Muscle of arm (tissue), 12 donors: ENCODE measurements around the gene HINT2. TPM values are rescaled to one million over a fixed set of nuclear protein-coding genes. Genes with fewer than 3 reads are reported as not detected.

Source experiments
- DNase-seq: peaks from one replicate; pipeline ENCODE4 v3.0.0-alpha.2; 2013
- polyA plus RNA-seq, 12 donors: library from polyadenylated mRNA; unstranded; fragments of 120-200 nt; gene quantifications; one replicate each; pipeline ENCODE4 v1.2.1, GENCODE V29; 2013; ENCODE audit not compliant: insufficient read length in 12 of 12

The HINT2 gene
- polyA plus RNA-seq, 12 donors, result 25.7 to 40.7 (median 29.3) TPM; not detected in 1

- DNase-seq, result no peak
These were observed 28.0 kb upstream of the HINT2 start for GRCh38 chr9:35842795-35843194.

DNA sequence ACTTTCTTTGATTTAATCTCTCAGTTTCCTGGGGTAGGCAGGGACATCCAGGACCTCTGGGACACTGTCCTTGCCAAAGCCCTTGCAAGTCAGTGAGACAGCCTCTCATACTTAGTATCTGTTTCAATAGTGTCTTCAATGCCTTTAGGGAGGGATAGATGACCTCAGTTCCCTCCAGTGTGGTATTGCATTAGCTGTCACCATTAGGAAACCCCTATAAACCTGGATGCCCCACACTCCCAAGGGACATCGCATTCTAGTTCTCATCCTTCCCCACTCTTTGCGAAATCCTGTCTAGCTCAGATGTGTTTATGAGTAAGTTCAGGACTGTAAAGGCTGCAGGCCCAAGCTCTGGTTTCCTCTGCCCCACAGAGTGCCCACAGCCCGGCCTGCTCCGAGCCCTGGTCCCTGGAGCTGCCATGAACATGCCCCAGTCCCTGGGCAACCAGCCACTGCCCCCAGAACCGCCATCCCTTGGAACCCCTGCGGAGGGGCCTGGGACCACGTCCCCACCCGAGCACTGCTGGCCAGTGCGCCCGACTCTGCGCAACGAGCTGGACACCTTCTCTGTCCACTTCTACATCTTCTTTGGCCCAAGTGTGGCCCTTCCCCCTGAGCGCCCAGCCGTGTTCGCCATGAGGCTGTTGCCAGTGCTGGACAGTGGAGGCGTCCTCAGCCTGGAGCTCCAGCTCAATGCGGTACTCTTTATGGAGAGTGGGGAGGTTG is 27.3 kb upstream of the HINT2 start:
- DNase-seq, result no peak

DNA sequence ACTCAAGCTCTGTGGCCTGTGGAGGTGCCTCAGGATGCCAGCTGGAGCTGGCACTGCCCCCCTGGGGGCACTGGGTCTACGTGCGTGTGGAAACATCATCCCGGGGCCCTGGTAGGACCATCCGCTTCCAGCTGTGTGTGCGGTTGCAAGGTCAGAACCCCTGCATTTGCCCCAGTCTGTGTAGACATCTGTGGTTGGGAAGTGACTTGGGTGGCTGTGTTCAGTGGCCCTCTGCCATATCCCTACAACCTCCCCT is 26.7 kb upstream of the HINT2 start:
- DNase-seq, result no peak

DNA sequence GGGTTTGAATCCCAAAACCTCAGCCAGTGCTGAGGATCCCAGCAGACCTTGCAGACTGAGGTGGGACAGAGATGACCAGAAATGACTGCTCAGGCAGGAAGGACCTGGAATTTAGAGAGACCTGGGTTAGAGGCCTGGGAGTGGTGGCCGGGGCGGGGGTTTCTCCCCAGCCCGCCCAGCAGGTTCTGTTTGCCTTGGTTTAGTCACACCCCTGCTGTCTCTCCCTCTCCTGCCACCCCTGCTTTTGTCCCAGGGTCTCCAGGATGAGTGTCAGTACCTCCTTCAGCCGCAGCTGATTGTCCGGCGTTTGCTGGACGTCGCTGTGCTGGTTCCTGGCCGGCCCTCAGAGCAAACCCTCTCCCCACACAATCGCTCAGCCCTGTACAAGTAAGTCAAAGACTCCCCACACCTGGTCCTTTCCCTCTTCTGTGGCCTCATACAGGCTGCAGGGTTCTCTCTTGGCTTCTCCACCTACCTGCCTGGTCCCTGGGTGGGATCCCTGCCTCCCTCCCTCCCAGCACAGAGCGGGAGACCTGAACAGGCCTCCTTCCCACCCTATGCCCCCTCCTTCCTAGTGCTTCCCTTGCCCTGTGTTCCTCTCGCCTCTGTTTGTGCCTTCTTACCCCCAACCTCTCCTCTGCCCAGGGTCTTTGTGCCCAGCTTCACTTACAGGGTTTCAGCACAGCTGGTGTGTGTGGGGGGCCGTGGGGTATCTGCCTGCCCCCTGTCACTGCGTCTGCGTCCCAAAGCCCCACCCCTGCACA is 26.2 kb upstream of the HINT2 start:
- DNase-seq, result no peak

DNA sequence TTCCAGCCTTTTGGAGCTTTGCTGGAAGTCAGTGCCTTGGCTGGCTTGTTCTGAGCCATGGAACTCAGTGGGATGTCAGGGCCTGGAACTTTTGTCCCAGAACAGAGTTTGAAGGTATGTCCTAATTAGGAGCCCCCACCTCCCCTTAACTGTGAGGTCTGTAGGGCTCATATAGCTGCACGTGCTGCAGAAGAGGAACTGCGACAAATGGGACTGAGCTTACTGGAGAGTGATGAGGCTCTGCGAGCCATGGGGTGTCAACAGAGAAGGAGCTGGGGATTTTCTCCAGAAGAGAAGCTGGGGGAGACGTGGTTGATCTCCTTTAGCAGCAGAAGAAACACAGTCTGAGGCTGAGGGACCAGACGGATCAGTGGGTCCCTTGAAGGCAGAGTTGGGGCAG is 25.1 kb upstream of the HINT2 start:
- no peak for DNase-seq

GRCh38 chr9:35836595-35836994 is 21.8 kb upstream of the HINT2 start:
- no peak for DNase-seq

DNA sequence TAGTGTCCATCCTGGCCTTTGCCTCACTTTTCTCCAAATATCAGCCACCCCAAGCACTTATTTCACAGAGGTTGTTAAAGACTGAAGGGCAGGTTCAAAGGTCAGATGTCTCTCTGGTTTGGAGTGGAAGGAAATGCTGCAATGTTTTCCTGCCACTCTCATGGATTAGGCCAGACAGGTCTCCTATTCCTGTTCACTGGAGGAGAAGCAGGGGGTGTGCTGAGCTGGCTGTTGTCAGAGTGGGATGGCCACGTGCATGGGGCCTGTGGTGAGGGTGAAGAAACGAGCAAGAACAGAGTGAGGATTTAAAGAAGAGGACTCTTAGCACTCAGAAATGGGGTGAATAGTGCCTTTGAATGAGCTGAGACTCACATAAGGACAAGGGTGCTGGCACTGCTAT is 20.9 kb upstream of the HINT2 start:
- DNase-seq, result no peak

DNA sequence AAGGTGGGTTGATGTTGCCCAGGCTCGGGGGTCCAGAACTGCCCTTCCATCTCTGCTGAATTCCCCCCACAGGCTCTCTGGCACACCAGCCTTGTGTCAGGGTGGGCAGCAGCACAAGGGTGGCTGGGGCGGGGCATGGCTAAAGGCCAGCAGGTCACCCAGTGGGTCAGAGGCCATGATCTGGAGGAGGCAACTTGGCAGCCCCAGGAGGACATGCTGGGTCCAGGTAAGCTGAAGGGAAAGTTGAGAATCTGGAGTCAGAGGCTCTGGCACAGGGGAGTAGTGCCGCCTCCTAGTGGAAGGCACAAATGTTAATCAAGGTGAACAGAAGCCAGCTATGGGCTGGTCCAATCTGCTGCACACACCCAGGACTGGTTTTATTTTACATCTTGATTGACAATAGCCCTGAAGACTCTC is 20.4 kb upstream of the HINT2 start:
- no peak for DNase-seq

GRCh38 chr9:35834260-35835215 is 19.7 kb upstream of the HINT2 start:
- no peak for DNase-seq

DNA sequence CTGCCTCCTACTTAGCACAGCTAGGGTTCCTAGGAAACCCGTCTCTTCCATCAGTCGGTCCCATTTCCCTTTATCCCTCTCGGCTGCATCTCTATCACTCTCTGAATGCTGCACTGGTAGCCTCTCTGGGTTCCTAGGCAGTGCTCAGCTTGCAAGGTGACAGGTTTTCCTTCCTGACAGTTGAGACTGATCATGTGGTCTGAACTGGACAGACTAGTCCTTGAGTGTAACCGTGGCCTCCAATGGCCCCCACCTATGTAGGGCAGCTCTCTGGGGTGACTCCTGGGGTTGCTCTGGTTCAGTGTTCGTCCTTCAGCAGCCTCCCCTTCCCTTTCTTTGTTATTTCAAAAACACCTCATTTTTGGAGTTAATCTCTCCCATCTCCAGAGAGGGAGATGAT is 18.0 kb upstream of the HINT2 start:
- no peak for DNase-seq

GRCh38 chr9:35831040-35831439 is 16.2 kb upstream of the HINT2 start:
- DNase-seq, result no peak

- no peak for DNase-seq
These were observed 14.9 kb upstream of the HINT2 start for GRCh38 chr9:35829764-35830096.

GRCh38 chr9:35829084-35829763 is 14.4 kb upstream of the HINT2 start, which contains the start of gene TMEM8B:
TSS of gene TMEM8B (plus strand) at chr9:35829228. CDS start at chr9:35829448, 220 bp downstream.
- peak; percentile 95 for DNase-seq

GRCh38 chr9:35828716-35829083 is 13.9 kb upstream of the HINT2 start, which contains the start of gene FAM221B:
TSS of gene FAM221B (minus strand) at chr9:35828732. CDS start at chr9:35826161, 2,571 bp downstream.
- DNase-seq, result no peak

- no peak for DNase-seq
These were observed 12.6 kb upstream of the HINT2 start for GRCh38 chr9:35827486-35827885.

DNA sequence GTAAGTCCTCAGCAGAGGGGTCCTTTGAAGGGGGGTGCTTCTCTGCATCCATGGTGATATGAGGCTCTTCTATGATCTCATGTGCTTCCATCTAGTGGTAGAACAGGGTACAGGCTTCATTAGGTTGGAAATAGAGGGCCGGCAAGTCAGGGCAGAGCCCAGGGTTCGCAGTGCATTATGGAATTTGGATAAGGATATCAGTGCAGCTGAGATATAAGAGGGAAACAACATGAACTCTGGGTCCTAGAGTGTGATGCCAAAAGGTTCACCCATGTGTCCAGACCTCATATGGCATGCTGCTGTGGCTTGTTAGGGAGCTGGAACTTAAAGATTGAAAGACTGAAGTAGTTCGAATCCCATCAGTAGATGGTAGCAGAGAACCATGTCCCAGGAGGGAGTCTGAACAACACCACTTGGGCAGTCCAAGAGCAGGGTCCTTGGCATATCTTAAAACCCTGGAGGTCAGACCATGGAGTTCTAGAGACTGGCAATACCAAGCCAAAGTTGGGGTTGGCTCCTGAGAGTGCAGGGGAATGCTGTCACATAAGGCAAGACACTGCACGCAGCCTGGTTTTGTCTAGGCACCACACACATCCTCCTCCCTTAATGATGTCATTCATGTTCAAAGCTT is 11.3 kb upstream of the HINT2 start:
- DNase-seq, result peak; percentile 47

- DNase-seq, result no peak
These were observed 8.1 kb upstream of the HINT2 start for GRCh38 chr9:35822926-35823325.

DNA sequence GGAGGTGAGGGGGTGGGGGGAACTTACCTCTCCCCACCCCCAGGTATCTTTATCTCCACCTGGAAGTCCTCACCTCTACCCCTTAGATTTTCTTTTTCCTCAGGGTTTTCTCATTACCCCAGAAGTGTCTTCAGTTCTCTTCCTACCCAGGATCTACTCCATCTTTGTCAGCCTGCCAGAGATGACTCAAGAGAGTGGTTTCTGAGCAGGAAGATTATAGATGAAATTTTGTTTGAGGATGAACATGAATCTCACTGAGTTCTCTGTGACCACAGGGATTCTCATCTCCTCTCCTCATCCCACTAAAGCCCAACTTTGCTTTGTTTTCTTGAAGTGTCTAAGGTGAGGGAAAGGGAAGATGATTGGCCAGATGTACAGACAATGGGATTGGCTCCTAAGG is 5.2 kb upstream of the HINT2 start:
- DNase-seq, result no peak

DNA sequence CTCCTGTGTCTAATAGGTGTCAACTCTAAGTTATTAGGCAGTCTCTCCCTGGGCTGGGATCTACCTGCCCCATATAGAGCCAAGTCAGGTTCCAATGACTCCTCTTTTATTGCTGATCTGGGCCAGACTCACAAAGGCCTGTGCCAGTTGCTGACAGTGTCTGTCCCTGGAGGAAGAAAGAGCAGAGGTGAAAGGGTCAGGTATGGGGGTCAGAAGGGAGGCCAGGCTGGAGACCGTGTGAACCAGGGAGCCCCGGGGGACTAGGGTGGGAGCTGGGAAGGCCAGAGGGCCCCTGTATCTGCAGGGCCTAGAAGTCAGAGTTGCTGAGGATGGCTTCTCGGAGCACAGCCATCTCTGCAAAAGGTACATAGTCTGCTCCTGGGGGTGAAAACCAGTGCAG is 3.5 kb upstream of the HINT2 start:
- DNase-seq, result no peak

- no peak for DNase-seq
These were observed 1.9 kb upstream of the HINT2 start for GRCh38 chr9:35816708-35817107.

GRCh38 chr9:35814106-35814840 is 569 bp downstream of the HINT2 start:
- DNase-seq, result peak; percentile 61
